GM10248 (cell line): ENCODE results near the gene FERMT1.

ENCODE experiments used
- CTCF ChIA-PET: fragments of 300-600 bp; sonication (Branson Sonifier 250); formaldehyde crosslinking; extraction: SDS; loops from one replicate; lab custom pipeline; 2021; ENCODE audit warnings: antibody characterized with exemption; lab: Yijun Ruan, JAX
- POLR2A ChIA-PET: fragments of 350-650 bp; sonication (Branson Sonifier 250); formaldehyde crosslinking; extraction: SDS; loops from one replicate; lab custom pipeline; 2020; ENCODE audit warnings: antibody characterized with exemption; lab: Yijun Ruan, JAX
- DNase-seq: peaks from one replicate; pipeline ENCODE4 v3.0.0; 2012; ENCODE audit errors: extremely low spot score
- TF ChIP-seq, protein P1 (sequence below): IDR thresholded peaks from 2 replicates; pipeline ENCODE4 v1.5.1; 2012; ENCODE audit warnings: mild to moderate bottlenecking, low read depth; ENCODE audit errors: extremely low read depth, missing control alignments, control extremely low read depth

FERMT1 gene

DNA sequence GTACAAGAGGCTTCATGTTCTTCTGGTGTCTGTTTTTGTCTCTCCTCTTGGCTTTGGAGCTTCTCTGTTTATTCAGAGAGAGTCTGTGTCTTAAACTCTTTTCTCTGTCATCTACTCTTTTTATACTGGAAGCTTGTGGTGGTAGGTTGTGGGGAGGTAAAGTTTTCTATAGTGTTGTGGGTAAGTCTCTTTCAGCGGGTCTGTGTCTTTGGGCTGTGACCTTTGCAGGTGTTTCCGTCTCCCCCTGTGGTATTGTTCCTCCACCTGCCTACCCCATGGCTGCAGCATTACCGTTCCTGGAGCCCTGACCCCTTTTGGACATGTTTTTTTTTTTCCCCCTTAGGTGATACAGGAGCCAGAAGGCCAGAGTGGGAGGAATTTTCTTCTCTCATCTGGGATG is 37.9 kb upstream of the FERMT1 start:
- ChIA-PET POLR2A (no interaction called here), CTCF (no interaction called here)
- DNase-seq = no peak
- TF ChIP-seq, protein P1, sequence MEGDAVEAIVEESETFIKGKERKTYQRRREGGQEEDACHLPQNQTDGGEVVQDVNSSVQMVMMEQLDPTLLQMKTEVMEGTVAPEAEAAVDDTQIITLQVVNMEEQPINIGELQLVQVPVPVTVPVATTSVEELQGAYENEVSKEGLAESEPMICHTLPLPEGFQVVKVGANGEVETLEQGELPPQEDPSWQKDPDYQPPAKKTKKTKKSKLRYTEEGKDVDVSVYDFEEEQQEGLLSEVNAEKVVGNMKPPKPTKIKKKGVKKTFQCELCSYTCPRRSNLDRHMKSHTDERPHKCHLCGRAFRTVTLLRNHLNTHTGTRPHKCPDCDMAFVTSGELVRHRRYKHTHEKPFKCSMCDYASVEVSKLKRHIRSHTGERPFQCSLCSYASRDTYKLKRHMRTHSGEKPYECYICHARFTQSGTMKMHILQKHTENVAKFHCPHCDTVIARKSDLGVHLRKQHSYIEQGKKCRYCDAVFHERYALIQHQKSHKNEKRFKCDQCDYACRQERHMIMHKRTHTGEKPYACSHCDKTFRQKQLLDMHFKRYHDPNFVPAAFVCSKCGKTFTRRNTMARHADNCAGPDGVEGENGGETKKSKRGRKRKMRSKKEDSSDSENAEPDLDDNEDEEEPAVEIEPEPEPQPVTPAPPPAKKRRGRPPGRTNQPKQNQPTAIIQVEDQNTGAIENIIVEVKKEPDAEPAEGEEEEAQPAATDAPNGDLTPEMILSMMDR = no peak

DNA sequence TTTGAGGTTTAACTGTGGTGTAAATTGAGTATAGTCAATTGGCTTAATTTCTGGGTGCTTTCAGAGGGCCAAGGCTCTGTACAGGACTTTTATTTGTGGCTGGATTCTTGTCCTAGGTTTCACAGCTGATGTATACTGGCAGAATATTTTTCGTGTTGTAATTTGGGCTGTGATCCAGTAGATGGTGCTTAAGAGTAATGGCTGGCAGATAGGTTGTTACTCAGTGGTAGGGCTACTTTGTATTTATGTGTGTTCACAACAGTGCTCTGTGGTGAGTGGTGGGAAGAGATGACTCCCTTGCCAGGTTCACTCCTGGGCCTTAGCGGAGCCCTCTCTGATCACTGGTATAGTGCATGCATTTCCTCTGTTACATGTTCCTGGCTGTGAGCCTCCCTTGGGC is 34.5 kb upstream of the FERMT1 start:
- ChIA-PET POLR2A (no interaction called here), CTCF (interaction anchor here (1.2 kb wide), 1 partner anchor 10 kb away, joined by 3 read pairs; no protein-coding TSS in a partner anchor)

DNA sequence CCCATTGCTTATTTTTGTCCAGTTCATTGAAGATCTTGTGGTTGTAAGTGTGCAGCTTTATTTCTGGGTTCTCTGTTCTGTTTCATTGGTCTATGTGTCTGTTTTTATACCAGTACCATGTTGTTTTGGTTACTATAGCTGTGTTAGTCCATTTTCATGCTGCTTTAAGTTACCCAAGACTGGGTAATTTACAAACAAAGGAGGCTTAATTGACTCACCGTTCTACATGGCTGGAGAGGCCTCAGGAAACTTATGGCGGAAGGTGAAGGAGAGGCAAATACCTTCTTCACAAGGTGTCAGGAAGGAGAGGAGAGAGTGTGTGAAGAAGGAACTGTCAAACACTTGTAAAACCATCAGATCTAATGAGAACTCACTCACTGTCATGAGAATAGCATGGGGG is 29.9 kb upstream of the FERMT1 start:
- ChIA-PET POLR2A (no interaction called here), CTCF (no interaction called here)
- no peak for DNase-seq
- TF ChIP-seq, protein P1 = no peak

More for the DNA sequence above, 34.5 kb upstream of the FERMT1 start:
- TF ChIP-seq, protein P1 = no peak
- DNase-seq = no peak

DNA sequence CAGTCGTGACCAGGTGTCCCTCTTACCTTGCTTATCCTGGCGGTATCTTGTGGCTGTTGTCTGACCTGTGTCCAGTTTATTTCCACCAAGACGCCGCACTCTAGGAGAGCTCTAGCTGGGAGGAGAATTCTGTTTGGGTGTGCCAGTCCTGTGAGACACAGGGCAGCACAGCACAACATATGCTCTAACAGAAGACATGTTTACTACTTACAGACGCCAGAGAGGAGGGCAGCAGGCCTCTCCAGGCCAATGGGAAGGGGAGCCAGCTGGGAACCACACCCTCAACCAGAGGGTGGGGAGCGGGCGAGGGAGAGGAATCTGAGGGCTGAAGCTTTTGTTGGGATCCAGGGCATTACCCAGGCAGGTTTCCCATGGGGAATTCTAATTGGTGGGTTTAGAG is 25.2 kb upstream of the FERMT1 start:
- TF ChIP-seq, protein P1 = no peak
- DNase-seq = no peak
- CTCF ChIA-PET = interaction anchor here (1.3 to 1.6 kb wide), 3 partner anchors 9 to 10 kb away, joined by 3 to 4 read pairs (median 3); no protein-coding TSS in a partner anchor
- POLR2A ChIA-PET = no interaction called here

DNA sequence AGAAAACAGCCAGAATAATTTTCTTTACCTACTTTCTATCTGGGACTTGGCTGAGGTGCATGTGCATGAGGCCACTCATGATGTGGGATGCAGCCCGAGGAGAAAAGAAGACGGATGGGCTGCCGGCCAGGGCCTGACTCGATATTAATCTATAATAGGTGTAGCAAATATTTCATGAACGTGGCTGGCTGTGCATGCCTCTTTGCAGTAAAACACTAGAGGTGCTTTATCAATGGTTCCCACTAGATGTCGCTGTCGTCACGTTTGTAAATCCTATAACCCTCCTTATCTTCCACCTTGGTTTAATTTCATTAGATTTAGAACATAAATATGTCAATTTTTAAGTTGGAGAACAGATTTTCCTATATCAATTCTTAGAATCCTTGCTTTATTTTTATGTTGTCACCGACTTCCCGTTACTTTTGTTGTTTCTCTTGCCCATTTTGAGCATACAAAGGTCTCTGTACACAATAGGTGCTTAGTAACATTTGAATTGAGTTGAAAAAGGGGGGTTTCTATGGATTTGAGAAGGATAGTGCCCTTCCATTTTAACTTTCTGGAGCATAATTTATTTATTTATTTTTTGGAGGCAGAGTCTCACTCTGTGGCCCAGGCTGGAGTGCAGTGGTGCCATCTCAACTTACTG is 19.6 kb upstream of the FERMT1 start:
- ChIA-PET POLR2A (no interaction called here), CTCF (interaction anchor here (1.0 kb wide), 1 partner anchor 82 kb away, joined by 3 read pairs; no protein-coding TSS in a partner anchor)
- TF ChIP-seq, protein P1 = peak; percentile 73
- peak; percentile 67 for DNase-seq

DNA sequence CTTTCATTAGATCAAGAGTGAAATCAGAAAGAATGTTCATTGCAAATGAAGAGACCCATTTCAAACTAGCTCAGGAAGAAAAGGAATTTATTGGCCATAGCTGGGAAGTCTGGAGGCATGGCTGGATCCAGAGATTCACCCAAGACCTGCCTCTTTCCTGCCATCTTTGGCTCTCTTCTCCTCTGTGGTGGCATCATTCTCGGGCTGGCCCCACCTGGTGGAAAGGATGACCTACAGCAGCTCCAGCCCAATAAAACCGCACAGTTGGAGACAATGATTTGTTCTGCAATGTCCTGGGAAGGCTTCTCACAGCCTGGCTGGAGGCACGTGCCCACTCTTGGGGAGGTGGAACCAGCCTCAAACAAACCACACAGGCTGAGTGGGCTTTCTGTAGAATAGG is 18.1 kb upstream of the FERMT1 start:
- TF ChIP-seq, protein P1 = peak; percentile 28
- ChIA-PET POLR2A (no interaction called here), CTCF (interaction anchor here (0.7 to 1.8 kb wide), 6 partner anchors 9 to 1145 kb away, joined by 3 to 6 read pairs (median 4); partner anchors contain the start of gene FERMT1)
- DNase-seq = no peak
